Naive thymus-derived CD4-positive, alpha-beta T cell (primary cell): ENCODE measurements around the gene GOLGA3. TPM values are rescaled to one million over a fixed set of nuclear protein-coding genes. Genes with fewer than 3 reads are reported as not detected.
A peak's percentile ranks its signal among the peaks of the same experiment; 100 is the strongest.
"Not testable (repeated sequence)": the region's sequence is repeated elsewhere in the genome, so short reads cannot be mapped to it uniquely, and the experiment has no call there.

Source experiments
- ATAC-seq: fragments of 150-1000 bp; cut with Tn5 transposase; 2 replicates; pipeline ENCODE4 v1.10.0; 2021; ENCODE audit warnings: mild to moderate bottlenecking, moderate library complexity
- CTCF ChIA-PET: fragments of 350-600 bp; sonication (Branson Sonifier 250); formaldehyde crosslinking; loops from one replicate; lab custom pipeline; 2021; ENCODE audit warnings: antibody characterized with exemption; lab: Charles Lee
- POLR2A ChIA-PET: fragments of 350-600 bp; sonication (Branson Sonifier 250); formaldehyde crosslinking; loops from one replicate; lab custom pipeline; 2021; ENCODE audit warnings: antibody characterized with exemption, inconsistent platforms; lab: Charles Lee
- DNase-seq, 9 donors: peaks; one replicate each; pipeline versions ENCODE4 v3.0.0 to v3.0.0-alpha.2; 2020 to 2022; ENCODE audit warnings: mixed read lengths in 1 of 9
- H3K27ac ChIP-seq: one replicate; pipeline ENCODE4 v1.7.0; 2013; ENCODE audit warnings: mild to moderate bottlenecking, low read depth, low read length, moderate library complexity
- H3K27me3 ChIP-seq, 2 donors: one replicate each; pipeline ENCODE4 v1.7.0; 2013; ENCODE audit warnings: low read length in 2 of 2, mild to moderate bottlenecking in 2 of 2, moderate library complexity in 2 of 2; ENCODE audit not compliant: control insufficient read depth in 2 of 2, insufficient read depth in 2 of 2
- H3K36me3 ChIP-seq, 3 experiments: 1 replicate in 2 of 3; 2 replicates in 1 of 3; pipeline ENCODE4 v1.7.0; 2013; ENCODE audit warnings: low read length in 3 of 3, mild to moderate bottlenecking in 3 of 3, moderate library complexity in 1 of 3; ENCODE audit not compliant: insufficient read depth in 3 of 3, control insufficient read depth in 2 of 3
- H3K4me1 ChIP-seq, 2 donors: one replicate each; pipeline ENCODE4 v1.7.0; 2013; ENCODE audit warnings: low read length in 2 of 2, mild to moderate bottlenecking in 2 of 2, moderate library complexity in 1 of 2; ENCODE audit not compliant: control insufficient read depth in 2 of 2, insufficient read depth in 2 of 2
- H3K4me3 ChIP-seq: 2 replicates; pipeline ENCODE4 v1.7.0; 2013; ENCODE audit warnings: mild to moderate bottlenecking, low read length
- H3K9me3 ChIP-seq, 3 experiments: 1 replicate in 2 of 3; 2 replicates in 1 of 3; pipeline ENCODE4 v1.7.0; 2013; ENCODE audit warnings: low read length in 3 of 3; ENCODE audit not compliant: control insufficient read depth in 2 of 3
- H3K27ac Mint-ChIP-seq, 9 donors: one replicate each; pipeline ENCODE4 v1.8.0; 2020 to 2022; ENCODE audit warnings: mixed read lengths in 9 of 9, mild to moderate bottlenecking in 8 of 9, moderate library complexity in 5 of 9, inconsistent platforms in 2 of 9
- H3K27me3 Mint-ChIP-seq, 5 donors: one replicate each; pipeline ENCODE4 v1.8.0; 2021 to 2022; ENCODE audit warnings: mixed read lengths in 5 of 5, mild to moderate bottlenecking in 1 of 5
- H3K36me3 Mint-ChIP-seq, 5 donors: one replicate each; pipeline ENCODE4 v1.8.0; 2020 to 2022; ENCODE audit warnings: mixed read lengths in 5 of 5, mild to moderate bottlenecking in 3 of 5, inconsistent platforms in 1 of 5
- H3K4me1 Mint-ChIP-seq, 7 donors: one replicate each; pipeline ENCODE4 v1.8.0; 2020 to 2022; ENCODE audit warnings: mixed read lengths in 7 of 7, mild to moderate bottlenecking in 3 of 7, inconsistent platforms in 1 of 7
- H3K4me3 Mint-ChIP-seq, 10 donors: one replicate each; pipeline ENCODE4 v1.8.0; 2020 to 2022; ENCODE audit warnings: mild to moderate bottlenecking in 10 of 10, mixed read lengths in 10 of 10, moderate library complexity in 6 of 10, inconsistent platforms in 2 of 10
- H3K9me3 Mint-ChIP-seq, 11 donors: one replicate each; pipeline ENCODE4 v1.8.0; 2020 to 2022; ENCODE audit warnings: mixed read lengths in 11 of 11, mild to moderate bottlenecking in 4 of 11, inconsistent platforms in 1 of 11, moderate library complexity in 1 of 11
- intact Hi-C, 2 donors: fragments of 100-400 bp; cut with micrococcal nuclease; formaldehyde crosslinking; loops; one replicate each; pipeline ENCODE4 v1.15.1; 2023
- polyA plus RNA-seq, 2 donors: library from polyadenylated mRNA; unstranded; fragments of 300-500 nt; fragmentation: Illumina TruSeq; gene quantifications; one replicate each; pipeline ENCODE4 v1.2.3, GENCODE V29; 2021
- total RNA-seq, 6 experiments: library from RNA in 5 of 6; stranded (reverse) in 5 of 6; gene quantifications; 1 replicate in 5 of 6; 2 replicates in 1 of 6; pipeline ENCODE4 v1.2.3 and lab custom pipeline; 2021 to 2026

The GOLGA3 gene
- total and polyA plus RNA-seq, 7 experiments from 2014 or later: 11.7 to 65.7 (median 52.1) TPM

DNA sequence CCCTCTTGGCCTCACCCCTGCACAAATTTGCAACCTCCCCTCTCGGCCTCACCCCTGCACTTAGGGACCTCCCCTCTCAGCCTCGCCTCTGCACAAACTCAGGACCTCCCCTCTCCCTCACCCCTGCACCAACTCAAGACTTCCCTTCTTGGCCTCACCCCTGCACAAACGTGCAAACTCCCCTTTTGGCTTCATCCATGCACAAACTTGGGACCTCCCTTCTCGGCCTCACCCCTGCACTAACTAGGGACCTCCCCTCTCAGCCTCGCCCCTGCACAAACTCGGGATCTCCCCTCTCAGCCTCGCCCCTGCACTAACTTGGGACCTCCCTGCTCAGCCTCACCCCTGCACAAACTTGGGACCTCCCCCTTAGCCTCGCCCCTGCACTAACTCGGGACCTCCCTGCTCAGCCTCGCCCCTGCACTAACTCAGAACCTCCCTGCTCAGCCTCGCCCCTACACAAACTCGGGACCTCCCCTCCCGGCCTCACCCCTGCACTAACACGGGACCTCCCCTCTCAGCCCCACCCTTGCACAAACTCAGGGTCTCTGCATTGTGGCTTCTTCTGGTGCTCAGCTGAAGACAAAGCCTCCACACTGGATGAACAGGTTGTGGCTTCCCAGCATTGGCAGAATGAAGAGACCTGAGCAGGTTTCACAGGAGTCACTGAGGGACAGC lies 11.0 kb upstream of the GOLGA3 start:
- Mint-ChIP-seq H3K36me3 (peaks cover 9 to 37% (median 15%) of the 10 kb centered on the region in 5 donors), H3K9me3 (no peaks in the 10 kb centered on the region), H3K4me1 (peaks cover 12 to 28% (median 25%) of the 10 kb centered on the region in 7 donors), H3K27ac (peak overlapping the region in 4 of 9 donors; percentile 13 to 75 (median 66)), H3K27me3 (no peaks in the 10 kb centered on the region), H3K4me3 (no peak overlapping the region)
- no peak overlapping the region for H3K4me3 ChIP-seq
- no peaks in the 10 kb centered on the region for H3K9me3 ChIP-seq
- ATAC-seq (no peak), DNase-seq (no peak)
- ChIA-PET POLR2A (interaction anchor here (0.6 kb wide), 1 partner anchor 15 kb away, joined by 3 read pairs; no protein-coding TSS in a partner anchor), CTCF (no interaction called here)
- peaks cover 4 to 19% of the 10 kb centered on the region in 2 donors for H3K4me1 ChIP-seq
- peaks cover 0 to 51% (median 4%) of the 10 kb centered on the region in 3 experiments for H3K36me3 ChIP-seq
- intact Hi-C loops: no loop called here
- H3K27me3 ChIP-seq: no peaks in the 10 kb centered on the region
- H3K27ac ChIP-seq: no peak overlapping the region

DNA sequence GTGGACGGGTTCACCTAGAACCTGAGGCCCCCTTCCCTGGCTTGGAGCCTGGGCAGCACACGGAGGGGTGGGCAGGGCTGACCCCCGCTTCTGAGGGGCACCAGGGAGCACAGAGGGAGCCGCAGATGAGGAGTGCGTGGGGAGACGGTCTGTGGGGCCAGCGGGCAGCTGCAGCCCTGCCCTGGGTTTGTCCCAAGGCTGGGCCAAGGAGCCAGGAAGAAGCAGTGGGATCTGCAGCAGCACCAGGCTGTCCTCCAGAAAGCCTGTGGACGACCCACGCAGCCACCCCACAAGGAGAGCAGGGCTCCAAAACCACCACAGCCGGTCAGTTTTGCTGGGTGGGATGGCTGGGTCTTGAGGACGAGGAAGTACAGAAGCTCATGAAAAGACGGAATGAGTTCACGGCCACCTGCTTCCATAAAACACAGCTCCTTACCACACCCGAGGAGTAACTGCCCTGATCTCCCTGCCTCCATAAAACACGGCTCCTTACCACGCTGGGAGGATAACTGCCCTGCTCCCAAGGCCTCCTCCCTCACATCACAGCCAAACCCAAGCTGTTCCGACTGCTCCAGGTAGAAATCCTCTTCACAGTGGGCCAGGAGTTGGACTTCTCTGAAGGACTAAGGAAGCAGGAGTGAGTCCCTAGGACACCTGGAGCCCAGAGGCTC lies 9.9 kb upstream of the GOLGA3 start:
- POLR2A ChIA-PET: interaction anchor here (0.5 kb wide), 1 partner anchor 18 kb away, joined by 3 read pairs; no protein-coding TSS in a partner anchor
- peak overlapping the region; percentile 45 for H3K27ac ChIP-seq
- peak overlapping the region in 7 of 9 donors; percentile 29 to 87 (median 48) for H3K27ac Mint-ChIP-seq
- peaks cover 4 to 26% of the 10 kb centered on the region in 2 donors for H3K4me1 ChIP-seq
- no peaks in the 10 kb centered on the region for H3K27me3 ChIP-seq
- H3K27me3 Mint-ChIP-seq: no peaks in the 10 kb centered on the region
- intact Hi-C loops: no loop called here
- H3K36me3 Mint-ChIP-seq: peaks cover 9 to 44% (median 15%) of the 10 kb centered on the region in 5 donors
- peak overlapping the region in 1 of 10 donors; percentile 52 for H3K4me3 Mint-ChIP-seq
- ATAC-seq (no peak), DNase-seq (no peak)
- peaks cover 23 to 37% (median 34%) of the 10 kb centered on the region in 7 donors for H3K4me1 Mint-ChIP-seq
- no peaks in the 10 kb centered on the region for H3K9me3 ChIP-seq
- peaks cover 0 to 46% (median 4%) of the 10 kb centered on the region in 3 experiments for H3K36me3 ChIP-seq
- H3K4me3 ChIP-seq: no peak overlapping the region
- CTCF ChIA-PET: interaction anchor here (0.6 kb wide), 1 partner anchor 18 kb away, joined by 3 read pairs; no protein-coding TSS in a partner anchor
- no peaks in the 10 kb centered on the region for H3K9me3 Mint-ChIP-seq

DNA sequence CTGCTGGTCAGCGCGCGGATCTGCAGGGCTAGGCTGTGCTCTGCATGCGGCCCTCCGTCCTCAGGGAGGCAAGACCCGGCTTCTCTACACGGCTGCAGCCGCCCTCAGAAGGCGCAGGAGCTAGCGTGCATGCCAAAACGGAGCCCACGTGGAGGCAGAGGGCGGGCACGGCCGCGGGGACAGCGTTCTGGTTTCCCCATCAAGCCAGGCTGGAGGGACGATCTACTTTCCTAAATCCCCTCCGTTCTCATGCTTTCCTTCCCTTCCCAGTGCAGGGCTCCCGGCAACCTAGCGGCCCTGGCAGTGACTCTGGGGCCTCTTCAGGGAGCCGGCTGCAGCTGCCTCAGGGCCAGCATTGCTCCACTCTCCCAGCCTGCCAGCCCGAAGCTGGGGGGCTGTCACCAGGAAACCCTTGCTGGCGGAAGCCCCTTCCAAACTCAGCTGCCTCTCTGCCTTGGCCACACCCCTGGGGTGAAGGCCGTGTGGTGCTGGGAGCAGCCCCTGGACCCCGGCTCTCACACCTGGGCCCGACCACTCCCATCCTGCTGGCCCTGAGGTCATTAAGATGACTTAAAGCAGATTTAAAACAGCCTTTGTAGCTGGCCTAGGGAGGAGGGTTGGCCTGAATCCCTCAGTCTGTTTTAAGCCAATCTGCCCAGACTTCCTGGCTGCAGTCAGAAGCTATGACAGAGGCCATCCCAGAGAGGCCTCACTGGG lies 9.2 kb upstream of the GOLGA3 start:
- H3K27me3 Mint-ChIP-seq: no peaks in the 10 kb centered on the region
- ATAC-seq: no peak
- peak overlapping the region in 5 of 9 donors; percentile 29 to 97 (median 77) for H3K27ac Mint-ChIP-seq
- Histone ChIP-seq H3K27me3 (no peaks in the 10 kb centered on the region), H3K36me3 (peaks cover 0 to 40% (median 4%) of the 10 kb centered on the region in 3 experiments), H3K9me3 (no peaks in the 10 kb centered on the region), H3K27ac (peak overlapping the region; percentile 45), H3K4me1 (peaks cover 4 to 26% of the 10 kb centered on the region in 2 donors), H3K4me3 (no peak overlapping the region)
- no peaks in the 10 kb centered on the region for H3K9me3 Mint-ChIP-seq
- H3K4me3 Mint-ChIP-seq: peak overlapping the region in 4 of 10 donors; percentile 76 to 89 (median 82)
- POLR2A ChIA-PET: interaction anchor here (0.5 kb wide), 1 partner anchor 18 kb away, joined by 3 read pairs; no protein-coding TSS in a partner anchor
- intact Hi-C loops: no loop called here
- H3K4me1 Mint-ChIP-seq: peaks cover 29 to 44% (median 40%) of the 10 kb centered on the region in 7 donors
- H3K36me3 Mint-ChIP-seq: peaks cover 9 to 48% (median 15%) of the 10 kb centered on the region in 5 donors
- no peak for DNase-seq
- CTCF ChIA-PET: interaction anchor here (0.6 kb wide), 1 partner anchor 18 kb away, joined by 3 read pairs; no protein-coding TSS in a partner anchor

DNA sequence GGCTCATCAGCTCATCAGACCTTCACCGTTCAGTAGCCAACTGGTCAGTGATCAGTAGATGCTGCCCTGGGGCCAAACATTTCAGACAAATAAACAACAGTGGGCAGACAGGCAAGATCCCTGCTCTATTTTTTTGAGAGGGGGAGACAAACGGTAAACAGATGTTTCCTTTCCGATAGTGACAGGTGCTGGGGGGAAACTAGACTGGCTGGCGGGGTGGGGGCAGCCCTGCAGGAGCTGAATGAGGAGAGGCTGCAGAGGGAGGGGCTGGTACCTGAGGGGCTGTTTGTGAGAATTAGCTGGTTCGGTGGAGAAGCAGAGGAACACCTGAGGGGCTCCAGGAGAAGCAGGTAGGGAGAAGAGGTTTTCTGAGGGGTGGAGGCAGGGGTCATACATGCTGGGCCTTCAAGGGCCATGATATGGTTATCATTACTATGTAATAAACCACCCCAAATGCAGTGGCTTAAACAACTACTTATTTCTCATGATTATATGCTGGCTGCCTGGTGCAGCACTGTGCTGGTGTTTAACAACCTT lies 8.2 kb upstream of the GOLGA3 start:
- Mint-ChIP-seq H3K4me1 (peaks cover 29 to 48% (median 41%) of the 10 kb centered on the region in 7 donors), H3K9me3 (no peaks in the 10 kb centered on the region), H3K36me3 (peaks cover 3 to 48% (median 10%) of the 10 kb centered on the region in 5 donors), H3K4me3 (peak overlapping the region; percentile 65 to 92 (median 82)), H3K27ac (peak overlapping the region; percentile 72 to 97 (median 85)), H3K27me3 (no peaks in the 10 kb centered on the region)
- intact Hi-C loops: no loop called here
- no peaks in the 10 kb centered on the region for H3K27me3 ChIP-seq
- no peak for ATAC-seq
- DNase-seq: no peak
- H3K36me3 ChIP-seq: peaks cover 0 to 30% (median 4%) of the 10 kb centered on the region in 3 experiments
- no peaks in the 10 kb centered on the region for H3K9me3 ChIP-seq
- H3K27ac ChIP-seq: peak overlapping the region; percentile 35
- POLR2A ChIA-PET: interaction anchor here (0.5 to 1.2 kb wide), 3 partner anchors 11 to 86 kb away, joined by 3 to 4 read pairs (median 3); partner anchors contain the start of gene CHFR
- no peak overlapping the region for H3K4me3 ChIP-seq
- H3K4me1 ChIP-seq: peaks cover 4 to 26% of the 10 kb centered on the region in 2 donors
- CTCF ChIA-PET: no interaction called here

DNA sequence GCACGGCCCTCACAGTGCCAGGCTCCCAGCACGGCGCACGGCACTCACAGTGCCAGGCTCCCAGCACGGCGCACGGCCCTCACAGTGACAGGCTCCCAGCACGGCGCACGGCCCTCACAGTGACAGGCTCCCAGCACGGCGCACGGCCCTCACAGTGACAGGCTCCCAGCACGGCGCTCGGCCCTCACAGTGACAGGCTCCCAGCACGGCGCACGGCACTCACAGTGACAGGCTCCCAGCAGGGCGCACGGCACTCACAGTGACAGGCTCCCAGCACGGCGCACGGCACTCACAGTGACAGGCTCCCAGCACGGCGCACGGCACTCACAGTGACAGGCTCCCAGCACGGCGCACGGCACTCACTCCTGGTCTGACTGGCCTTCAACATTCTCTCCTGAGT lies 7.6 kb upstream of the GOLGA3 start:
- POLR2A ChIA-PET: interaction anchor here (0.5 to 1.2 kb wide), 2 partner anchors 12 to 85 kb away, joined by 3 to 4 read pairs; no protein-coding TSS in a partner anchor
- H3K9me3 ChIP-seq, H3K27me3 ChIP-seq, CTCF ChIA-PET, intact Hi-C loops, H3K27me3 Mint-ChIP-seq, H3K9me3 Mint-ChIP-seq, H3K4me3 ChIP-seq, ATAC-seq: not testable (repeated sequence)
- peaks cover 4 to 26% of the 10 kb centered on the region in 2 donors for H3K4me1 ChIP-seq
- Mint-ChIP-seq H3K4me3 (peak overlapping the region; percentile 65 to 92 (median 82)), H3K27ac (peak overlapping the region; percentile 72 to 97 (median 85)), H3K36me3 (peaks cover 0 to 46% (median 6%) of the 10 kb centered on the region in 5 donors), H3K4me1 (peaks cover 25 to 48% (median 41%) of the 10 kb centered on the region in 7 donors)
- H3K36me3 ChIP-seq: peaks cover 0 to 25% (median 2%) of the 10 kb centered on the region in 3 experiments
- peak in 1 of 9 donors; percentile 34 for DNase-seq
- peak overlapping the region; percentile 35 for H3K27ac ChIP-seq
